Fibroblast of skin of right quadriceps (primary cell): ENCODE results near the gene WDR37.

Experiments used
- DNase-seq: peaks from one replicate; pipeline ENCODE4 v3.0.0-alpha.2; 2013

WDR37 gene

DNA sequence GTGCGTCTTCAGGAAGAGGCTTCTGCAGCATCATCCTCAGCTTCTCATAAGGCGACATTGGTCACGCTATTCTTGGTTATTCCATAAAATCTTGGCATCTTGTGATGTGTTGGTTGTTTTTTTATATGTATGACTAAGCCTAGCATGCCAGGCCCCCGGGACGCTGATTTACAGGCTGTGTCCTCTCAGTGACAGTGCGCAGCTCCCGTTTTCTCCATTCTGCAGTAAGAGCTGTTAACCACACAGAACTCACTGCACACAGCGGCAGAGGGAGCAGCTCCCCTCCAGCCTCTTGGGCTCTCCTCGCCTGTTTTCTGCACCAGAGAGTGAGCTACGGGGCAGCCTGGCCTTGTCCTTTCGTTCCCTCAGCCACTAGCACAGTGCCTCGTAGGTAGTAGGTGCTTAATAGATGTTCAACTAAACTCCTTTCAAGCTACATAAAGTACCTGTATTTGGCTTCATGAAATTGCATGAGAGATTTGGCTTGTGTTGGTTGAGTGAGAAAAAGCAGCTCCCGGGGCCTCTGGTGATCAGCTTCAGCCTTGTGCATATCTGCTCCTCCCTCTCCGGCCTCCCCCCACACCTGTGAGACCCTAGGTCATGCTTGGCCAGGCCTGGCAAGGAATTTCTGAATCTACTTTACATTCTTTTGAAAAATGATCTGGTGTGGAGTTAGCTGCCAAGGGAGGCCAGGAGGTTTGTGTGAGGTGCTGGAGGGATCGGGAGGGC is 116.2 kb downstream of the WDR37 start:
- DNase-seq, result no peak

DNA sequence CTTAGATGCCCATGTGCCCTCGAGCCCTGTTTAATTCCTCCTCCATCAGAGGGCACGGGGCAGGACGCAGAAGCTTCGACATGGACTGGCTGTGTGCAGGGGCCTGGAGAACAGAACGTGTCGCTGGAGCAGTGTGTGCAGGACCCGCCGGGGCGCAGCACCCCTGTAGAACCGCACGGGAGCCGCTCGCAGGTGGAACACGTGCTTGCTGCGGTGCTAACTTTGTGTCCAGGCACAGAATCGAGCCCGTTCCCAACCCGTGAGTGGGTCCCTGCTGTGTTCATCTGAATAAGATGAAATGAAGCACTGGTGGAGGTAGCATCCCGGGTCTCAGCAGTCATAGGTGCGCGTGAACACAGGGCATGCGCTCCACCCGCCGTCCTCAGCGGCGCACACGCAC is 116.9 kb downstream of the WDR37 start:
- no peak for DNase-seq

DNA sequence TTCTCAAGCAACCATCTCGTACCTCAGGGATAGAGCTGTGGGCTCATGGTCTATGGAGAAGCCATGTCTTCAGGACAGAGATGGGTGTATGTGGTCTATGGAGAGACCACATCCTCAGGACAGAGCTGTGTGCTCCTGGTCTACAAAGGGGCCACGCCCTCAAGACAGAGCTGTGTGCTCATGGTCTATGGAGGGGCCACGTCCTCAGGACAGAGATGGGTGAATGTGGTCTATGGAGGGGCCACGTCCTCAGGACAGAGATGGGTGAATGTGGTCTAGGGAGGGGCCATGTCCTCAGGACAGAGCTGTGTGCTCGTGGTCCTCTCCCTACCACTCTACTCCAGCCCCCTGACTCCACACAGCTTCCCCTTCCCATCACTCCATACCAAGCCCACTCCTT is 117.8 kb downstream of the WDR37 start:
- no peak for DNase-seq

DNA sequence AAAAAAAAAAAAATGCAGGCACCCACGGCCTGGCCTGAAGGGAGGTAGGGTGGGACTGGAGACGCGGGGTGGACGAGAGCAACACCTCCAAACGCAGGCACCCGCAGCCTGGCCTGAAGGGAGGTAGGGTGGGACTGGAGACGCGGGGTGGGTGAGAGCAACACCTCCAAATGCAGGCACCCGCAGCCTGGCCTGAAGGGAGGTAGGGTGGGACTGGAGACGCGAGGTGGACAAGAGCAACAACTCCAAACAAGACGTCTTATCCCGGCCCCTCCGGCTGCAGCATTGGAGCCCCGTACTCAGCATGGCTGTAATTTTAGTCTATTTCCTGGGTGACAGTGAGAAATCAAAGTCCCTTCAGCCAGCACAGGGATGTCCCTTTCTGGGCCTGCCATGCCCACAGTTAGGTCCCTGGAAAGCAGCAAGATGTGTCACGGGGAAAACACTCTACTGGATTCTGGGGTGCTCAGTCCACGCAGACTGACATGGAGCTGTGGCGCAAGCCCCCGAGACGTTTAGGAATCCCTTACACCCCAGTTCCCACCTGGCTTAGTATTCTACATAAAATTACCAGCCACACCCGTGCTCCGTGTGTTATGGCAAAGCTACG is 119.9 kb downstream of the WDR37 start:
- DNase-seq, result no peak

DNA sequence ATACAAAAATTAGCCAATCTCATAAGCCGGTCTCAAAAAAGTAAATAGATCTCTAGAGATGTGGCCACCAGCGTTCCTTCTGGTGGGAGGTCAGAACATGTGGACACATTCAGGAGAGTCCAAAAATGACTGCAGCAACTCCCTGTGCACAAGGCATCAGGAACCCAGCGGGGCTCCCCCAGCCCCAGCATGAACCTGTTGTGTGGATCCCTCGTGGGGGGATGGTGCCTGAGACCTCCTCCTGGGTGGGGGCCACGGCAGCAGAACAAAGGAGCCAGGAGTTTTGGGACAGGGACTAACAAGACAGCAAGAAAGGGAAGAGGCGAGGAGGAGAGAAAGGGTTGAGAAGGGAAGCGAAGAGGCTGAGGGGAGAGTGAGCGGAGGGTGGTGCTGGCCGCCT is 121.8 kb downstream of the WDR37 start:
- DNase-seq, result no peak

DNA sequence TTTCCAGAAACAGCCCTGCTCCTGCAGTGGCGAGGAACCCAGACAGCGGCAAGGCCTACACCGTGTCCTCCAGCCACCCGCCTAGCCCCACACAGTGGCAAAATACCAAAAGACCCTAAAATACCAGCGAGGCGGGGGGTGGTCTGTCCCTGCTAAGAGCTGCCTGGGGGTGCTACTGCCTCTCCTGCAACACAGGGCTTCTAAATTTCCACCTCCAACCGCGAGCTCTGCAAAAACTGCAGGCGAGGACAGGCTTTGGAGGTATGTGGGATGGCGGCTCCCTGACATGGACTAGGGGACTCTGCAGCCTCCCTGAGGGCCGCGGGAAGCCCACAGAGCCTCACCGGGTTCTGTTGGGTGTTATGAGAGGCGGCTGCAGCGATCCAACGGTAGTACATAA is 122.3 kb downstream of the WDR37 start:
- no peak for DNase-seq

DNA sequence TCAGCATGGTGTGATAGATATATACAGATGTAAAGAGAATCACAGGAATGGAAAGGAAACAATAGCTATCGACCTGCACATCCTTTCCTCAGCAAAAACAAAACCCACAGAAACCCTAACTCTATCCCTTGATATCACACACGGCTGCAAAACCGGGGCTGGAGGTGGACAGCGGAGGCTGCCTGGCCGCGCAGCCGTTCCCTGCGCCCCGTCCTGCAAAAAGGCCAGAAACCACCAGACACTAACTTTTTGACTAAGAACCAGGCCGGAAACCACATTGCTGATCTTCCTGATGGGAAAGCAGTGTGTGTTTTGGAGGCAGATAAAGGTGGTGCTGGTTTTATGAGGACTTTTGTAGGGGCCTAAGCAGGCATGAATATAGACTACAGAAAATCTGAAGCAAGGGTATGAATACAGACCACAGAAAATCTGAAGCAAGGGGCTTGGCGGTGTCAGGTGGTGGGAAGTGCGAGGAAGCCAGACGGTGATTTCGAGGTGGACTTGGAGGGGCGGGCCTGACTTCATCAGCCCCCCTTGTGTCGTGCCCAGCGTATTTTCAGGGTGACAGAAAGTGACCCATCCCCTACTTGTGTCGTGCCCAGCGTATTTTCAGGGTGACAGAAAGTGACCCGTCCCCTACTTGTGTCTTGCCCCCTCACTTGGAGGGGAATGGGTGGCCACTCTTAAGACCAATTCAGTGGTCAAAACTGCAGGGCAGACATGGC is 123.3 kb downstream of the WDR37 start:
- no peak for DNase-seq

DNA sequence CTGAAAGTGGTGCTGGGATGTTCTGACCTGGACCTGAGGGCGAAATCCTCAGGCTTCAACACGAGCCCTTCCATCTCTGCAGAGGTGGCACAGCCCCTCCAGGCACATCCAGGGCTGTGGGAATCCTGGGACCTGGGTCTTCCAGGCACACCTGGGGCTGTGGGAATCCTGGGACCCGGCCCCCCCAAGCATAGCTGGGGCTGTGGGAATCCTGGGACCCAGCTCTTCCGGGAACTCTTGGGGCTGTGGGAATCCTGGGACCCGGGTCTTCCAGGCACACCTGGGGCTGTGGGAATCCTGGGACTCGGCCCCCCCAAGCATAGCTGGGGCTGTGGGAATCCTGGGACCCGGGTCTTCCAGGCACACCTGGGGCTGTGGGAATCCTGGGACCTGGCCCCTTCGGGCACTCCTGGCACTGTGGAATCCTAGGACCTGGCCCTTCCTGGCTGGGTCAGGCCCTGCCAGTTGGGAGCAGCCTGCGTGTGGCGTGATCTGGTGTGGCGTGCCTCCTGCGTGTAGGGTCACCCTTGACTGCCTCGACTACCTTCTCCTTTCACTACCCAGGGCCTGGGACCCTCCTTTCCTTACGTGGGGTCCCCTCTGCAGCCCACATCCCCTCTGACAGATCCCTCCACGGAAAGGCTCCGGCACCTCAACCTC is 124.0 kb downstream of the WDR37 start:
- no peak for DNase-seq

DNA sequence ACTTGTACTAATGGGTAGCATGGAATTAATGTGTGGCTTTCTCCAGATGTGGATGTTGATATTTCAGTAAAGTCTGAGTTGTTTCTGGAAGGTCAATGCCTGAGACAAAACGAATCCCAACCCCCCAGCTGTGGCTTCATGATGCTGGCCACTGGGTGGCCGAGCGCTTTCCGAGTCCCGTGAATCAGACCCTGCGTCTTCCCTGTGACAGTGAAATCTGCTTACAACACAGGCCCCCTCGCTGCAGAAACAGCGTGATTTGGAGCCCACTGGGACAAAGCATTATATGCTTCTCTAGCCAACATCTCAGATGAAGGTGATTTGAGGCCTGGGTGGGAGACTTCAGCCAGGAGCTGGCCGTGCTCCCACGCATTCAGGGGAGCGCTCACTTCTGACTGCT is 124.7 kb downstream of the WDR37 start:
- DNase-seq, result no peak
